HG02623 (cell line): ENCODE data around the gene MISP3.

Source experiments
- ATAC-seq: cut with Tn5 transposase; IDR thresholded peaks from one replicate; pipeline ENCODE4 v1.9.1; 2021; ENCODE audit warnings: moderate library complexity; ENCODE audit not compliant: unreplicated experiment

MISP3 gene

DNA sequence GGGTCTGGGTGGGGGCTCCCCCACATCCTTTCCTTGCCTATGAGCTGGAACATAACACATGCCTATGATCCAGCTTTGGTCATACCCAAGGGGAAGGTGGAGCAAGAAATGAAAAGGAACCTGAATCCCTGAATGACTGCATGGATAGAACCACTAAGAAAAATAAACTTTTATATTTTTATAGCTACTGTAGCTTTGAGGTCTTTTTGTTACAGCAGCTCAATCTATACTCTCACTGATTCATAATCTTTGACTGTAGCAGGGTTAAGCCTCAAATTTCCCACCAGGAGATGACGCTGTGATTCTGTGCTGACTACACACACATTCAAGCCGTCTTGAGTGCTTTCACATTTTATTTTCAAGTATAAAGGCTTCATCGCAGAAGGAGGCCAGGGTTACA, 19.6 kb upstream of the MISP3 start:
- no peak for ATAC-seq

DNA sequence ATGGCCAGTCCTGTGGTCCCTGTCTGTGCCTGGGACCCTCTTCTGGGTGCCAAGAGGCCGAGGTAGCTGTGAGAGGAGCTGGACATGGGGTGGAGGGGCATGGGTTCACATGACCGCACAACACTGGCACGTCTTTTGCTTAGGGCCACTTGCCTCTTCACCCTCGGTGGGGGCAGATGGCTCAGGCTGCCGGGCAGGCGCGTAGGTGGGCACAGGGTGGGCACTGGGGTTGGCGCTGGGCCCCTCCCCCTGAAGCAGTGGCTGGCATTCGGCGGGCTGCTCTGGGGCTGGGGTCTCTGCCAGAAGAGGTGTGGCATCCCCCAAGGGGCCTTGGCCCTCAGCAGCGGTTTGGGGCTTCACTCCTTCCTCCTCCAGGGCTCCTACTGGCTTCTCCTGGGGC, 19.1 kb upstream of the MISP3 start:
- no peak for ATAC-seq

DNA sequence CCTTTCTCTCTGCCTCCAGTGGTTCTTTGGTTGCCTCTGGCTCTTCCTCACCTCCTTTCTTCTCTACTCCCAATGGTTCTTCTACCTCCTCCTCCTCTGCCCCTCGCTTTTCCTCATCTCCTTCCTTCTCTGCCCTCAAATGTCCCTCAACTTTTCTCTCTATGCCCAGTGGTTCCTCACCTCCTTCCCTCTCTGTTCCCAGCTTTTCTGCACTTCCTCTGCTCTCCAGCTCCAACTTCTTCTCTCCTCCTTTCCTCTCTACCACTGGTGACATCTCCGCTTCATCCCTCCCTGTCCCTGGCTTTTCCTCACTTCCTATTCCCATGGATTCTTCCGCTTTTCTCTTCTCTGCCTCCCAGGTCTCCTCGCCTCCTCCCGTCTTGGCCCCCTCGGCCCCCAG, 18.5 kb upstream of the MISP3 start:
- no peak for ATAC-seq

DNA sequence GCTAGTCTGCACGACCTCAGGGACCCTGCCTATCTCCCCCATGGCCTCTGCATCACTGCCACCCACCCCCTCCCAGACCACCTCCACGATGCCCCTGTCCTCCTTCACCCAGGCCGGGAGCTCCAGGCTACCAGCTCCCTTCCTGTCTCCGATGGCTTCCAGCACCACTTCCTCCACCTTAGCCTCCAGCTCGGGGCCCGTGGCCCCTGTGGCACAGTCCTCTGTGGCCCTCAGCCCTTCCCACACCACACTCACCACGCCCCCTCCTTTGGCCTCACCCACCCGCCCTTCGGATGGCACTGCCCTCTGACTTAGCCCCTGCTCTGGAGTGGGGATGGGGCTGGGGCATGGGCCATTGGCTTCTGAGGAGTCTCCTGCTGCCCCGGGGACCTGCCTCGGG, 17.9 kb upstream of the MISP3 start:
- ATAC-seq = no peak

DNA sequence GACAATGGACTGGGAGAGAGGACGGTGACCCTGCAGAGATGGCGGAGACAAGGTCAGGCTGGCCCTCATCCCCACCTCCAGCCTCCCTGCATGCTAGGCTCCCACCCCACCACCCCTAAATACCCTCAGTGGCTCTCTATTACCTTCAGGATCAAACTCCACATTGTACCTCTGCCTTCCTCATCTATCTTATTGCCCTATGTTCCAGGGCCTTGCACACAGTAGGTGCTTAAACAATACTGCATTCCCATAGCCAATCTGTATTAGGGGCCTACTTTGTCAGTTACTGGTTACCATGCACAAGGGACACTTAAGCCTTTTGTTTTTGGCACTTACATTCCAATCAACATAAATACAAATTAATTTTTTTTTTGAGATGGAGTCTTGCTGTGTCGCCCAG, 17.2 kb upstream of the MISP3 start:
- no peak for ATAC-seq

DNA sequence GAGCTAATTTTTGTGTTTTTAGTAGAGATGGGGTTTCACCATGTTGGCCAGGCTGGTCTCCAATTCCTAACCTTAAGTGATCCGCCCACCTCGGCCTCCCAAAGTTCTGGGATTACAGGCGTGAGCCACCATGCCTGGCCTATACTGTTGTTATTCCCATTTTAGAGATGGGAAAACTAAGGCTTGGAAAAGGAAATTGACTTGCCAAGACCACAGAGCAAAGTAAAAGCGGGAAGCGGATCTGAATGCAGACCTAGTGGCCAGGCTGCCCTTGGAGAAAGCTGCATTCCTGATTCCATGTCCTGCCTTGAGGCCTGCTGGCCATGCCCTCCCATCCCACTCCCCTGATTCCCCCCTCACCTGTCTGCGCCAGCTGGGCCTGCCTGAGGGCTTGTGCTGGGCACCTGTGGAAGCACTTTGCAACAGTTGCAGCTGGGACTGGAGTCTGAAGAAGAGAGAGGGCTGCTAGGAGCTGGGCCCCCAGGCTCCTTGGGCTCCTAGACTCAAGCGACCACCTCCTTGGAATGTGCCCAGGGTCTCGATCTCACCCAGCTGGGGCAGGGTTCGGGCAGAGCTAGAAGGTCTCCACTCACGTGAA, 16.4 kb upstream of the MISP3 start:
- no peak for ATAC-seq

DNA sequence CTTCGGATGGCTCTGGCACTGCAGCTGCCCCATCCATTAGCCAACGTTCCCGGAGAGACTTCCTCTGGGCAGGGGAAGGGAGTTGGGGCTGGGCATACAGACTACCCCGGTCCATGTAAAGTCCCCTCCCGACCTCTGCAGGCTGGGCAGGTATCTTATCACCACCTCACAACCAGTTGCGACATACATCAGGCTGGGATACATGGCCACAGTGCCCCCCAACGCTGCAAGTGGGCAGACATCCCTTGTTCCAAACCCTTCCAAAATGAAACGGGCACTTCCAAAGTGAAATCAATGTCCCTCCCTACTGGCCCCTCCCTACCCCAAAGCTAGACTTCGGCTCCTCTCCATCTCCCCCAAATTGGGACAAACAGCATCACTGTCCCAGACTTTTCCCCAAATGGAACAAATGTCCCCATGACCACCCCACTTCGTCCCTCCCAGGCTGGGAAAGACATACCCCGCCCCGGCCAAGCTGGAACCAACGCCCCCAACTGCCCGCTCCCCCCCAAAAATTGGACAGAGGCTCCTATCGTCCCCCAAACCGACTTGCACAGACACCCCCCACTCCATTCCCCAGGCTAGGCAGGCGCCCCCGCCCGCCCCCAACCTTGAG, 15.7 kb upstream of the MISP3 start:
- no peak for ATAC-seq

DNA sequence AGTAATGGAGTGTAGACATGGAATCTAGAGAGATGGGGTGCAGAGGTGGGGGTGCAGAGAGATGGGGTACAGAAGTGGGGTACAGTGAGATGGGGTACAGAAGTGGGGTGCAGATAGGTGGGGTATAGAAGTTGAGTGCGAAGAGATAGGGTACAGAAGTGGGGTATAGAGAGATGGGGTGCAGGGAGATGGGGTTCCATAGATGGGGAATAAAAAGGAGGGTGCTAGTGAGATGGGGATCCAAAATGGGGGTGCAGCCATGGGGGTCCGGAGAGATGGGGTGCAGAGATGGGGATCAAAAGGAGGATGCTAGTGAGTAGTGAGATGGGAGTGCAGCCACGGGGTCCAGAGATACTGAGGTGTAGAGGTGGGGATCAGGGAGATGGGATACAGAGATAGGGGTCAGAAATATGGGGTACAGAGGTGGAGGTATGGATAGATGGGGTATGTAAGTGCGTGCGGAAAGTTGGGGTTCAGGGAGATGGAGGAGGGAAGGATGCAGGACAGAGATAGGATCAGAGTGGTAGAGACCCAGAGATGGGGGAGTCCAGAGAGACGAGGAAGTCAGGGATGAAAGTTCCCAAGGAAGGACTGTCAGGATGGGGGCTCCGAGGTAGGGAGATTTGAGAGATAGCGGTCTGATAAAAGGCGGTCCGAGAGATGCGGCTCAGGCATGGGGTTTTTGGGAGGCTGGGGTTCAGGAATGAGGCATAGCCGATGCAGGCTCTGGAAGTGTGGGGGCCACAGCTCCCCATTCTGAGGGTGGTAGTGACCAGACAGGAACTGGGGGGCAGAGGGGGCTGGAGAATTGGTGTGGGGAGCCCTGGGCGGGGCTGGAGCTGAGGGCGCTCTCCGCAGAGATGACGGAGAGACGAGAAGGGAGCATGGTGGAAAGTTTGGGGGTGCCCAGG, 14.1 kb upstream of the MISP3 start:
- no peak for ATAC-seq

DNA sequence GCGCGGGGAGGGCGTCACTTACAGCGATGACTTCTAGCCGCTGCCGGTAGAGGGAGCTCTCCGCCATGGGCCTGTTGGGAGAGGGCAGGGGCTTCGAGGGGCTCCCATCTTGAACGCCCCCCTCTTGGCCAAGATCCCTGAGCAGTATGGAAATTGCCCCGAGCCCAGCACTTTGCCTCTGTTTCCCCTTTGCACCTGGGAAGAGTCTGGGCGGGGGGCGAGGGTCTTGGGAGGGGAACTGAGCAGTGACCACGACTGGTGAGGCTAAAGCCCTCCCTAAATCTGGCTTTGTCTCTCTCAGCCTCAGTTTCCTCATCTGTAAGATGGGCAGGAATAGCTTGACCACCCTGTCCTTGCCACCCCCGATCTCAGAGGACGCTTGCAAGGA, 13.5 kb upstream of the MISP3 start:
- no peak for ATAC-seq

DNA sequence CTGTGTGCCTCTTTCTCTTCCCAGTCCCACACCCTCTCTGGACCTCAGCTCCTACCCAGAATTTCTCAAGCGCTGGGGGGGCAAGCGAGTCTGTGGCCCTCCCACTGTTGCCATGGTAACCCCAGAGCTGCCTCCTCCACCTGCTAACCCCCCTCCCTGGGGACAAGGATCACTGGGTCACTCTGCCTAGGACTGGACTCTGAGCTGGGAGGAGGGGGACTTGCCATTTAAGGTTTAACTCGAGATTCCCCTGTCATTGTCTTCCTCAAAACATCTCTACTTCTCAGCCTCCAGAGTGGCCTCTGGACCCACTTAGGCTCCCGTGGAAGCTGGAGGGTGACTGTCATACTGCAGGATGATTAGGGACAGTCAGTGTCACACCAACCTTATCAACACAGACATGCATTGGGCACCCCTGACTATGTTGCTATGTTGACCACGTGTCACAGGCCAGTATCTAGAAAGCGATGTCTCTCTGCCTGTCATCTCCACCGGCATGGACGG, 12.9 kb upstream of the MISP3 start:
- no peak for ATAC-seq

DNA sequence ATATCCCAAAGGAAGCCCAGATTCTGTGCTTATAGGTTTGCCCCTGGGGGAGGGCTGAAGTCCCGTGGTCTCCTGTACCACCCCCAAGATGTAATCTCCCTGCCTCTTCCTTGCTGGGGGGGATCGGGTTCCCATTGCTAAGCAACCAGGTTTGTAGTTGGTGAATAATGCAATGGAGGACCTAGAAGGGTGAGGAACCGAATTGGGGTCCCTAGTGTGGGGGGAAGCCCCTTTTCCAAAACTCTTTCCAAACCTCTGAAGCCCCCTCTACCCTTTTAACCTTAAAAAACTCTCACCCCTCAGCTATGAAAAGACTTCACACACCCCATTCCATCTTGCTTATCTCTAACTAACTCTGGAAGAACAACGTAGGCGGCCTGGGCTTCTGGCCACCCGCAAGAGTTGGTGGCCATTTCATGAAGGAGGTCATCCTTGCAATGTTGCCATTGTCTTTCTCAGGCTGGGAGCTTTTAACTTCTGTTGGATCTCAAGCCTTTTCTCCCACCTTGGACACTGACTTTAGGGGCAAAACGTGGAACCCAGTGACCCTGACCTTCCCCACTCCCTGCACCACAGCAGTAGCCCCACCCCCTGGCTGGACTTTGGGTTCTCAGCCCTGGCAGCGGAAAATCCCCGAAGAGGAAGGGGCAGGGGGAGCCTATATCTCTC, 11.4 kb upstream of the MISP3 start:
- ATAC-seq = no peak

DNA sequence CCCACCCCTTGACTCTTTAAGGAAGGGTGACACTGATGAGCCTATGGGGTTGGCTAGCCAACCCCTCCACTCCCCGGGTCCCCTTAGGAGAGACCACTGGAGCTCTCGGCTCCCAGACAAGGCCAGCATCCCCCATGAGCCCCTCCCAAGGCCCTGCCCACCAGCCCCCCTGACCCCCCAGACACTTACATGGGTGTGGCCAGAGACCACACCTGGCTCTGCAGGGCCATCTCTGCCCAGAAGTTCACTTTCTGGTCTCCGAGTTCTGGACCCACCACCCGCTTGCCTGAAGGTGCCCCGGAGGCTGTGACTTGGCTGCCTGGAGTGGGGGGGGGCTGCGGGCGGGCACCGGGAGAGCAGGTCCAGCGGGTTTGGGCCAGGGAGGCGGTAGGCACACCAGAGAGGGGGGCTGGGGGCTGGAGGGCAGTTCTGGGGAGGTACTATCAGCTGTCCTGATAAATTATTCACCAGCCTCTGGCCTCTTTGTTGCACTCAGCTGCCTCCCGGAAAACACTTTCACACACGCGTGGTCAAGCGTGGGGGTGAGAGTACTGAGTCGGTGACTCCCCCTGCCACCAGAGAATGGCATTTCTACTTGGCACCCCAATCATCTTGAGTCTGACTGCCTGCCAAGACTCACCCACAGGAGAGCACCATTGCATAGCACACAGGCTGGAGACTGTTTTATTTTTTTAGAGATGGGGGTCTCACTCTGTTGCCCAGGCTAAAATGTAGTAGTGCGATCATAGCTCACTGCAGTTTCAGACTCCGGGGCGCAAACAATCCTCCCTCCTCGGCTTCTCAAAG, 10.6 kb upstream of the MISP3 start, which contains the start of gene PALM3:
TSS of gene PALM3 (minus strand) at position 326 of the 807 bp plus-strand sequence. CDS start at position 230, 96 bp downstream.
- ATAC-seq = no peak

DNA sequence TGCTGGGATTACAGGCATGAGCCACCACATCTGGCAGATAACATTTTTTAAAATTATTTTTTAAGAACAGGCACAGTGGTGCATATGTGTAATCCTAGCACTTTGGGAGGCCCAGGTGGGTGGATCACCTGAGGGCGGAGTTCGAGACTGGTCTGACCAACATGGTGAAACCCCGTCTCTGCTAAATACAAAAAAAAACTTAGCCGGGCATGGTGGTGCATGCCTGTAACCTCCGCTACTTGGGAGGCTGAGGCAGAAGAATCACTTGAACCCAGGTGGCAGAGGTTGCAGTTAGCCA, 10.1 kb upstream of the MISP3 start:
- no peak for ATAC-seq

DNA sequence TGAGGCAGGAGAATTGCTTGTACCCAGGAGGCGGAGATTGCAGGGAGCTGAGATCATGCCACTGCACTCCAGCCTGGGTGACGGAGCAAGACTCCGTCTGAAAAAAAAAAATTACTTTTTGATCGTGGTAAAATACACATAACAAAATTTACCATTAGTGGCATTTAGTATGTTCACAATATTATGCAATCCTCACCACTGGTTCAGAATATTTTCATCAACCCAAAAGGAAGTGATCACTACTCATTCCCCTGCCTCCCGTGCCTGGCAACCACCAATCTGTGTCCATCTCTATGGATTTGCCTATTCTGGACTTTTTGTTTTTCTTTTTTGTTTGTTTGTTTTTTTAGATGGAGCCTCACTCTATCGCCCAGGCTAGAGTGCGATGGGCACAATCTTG, 9.5 kb upstream of the MISP3 start:
- ATAC-seq = no peak

DNA sequence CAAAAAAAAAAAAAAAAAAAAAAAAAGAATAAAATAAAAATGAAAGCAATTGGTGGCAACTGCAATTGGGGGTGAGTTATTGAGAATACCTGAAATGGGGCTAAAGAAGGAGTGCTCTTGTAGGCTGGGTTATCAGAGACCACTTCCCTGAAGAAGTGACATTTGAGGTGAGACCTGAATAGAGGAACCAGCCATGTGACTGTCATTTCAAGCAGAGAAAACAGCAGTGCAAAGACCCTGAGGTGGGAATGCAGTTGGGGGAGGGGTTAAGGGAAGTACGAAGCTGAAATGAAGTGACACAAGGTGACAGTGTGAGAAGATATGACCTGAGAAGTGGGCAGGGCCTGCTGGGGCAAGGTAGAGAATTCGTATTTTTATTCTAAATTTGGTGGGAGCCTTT, 6.5 kb upstream of the MISP3 start:
- ATAC-seq = no peak

DNA sequence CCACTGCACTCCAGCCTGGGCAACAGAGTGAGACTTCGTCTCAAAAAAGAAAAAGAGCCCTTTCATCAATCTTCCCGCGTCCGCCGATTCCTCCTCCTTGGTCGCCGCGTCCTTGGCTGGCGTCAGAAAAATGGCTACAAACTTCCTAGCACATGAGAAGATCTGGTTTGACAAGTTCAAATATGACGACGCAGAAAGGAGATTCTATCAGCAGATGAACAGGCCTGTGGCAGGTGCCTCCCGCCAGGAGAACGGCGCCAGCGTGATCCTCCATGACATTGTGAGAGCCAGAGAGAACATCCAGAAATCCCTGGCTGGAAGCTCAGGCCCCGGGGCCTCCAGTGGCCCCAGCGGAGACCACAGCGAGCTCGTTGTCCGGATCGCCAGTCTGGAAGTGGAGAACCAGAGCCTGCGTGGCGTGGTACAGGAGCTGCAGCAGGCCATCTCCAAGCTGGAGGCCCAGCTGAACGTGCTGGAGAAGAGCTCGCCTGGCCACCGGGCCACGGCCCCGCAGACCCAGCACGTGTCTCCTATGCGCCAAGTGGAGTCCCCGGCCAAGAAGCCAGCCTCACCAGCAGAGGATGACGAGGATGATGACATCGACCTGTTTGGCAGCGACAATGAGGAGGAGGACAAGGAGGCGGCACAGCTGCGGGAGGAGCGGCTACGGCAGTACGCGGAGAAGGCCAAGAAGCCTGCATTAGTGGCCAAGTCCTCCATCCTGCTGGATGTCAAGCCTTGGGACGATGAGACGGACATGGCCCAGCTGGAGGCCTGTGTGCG, 2.1 kb upstream of the MISP3 start:
- ATAC-seq = no peak

DNA sequence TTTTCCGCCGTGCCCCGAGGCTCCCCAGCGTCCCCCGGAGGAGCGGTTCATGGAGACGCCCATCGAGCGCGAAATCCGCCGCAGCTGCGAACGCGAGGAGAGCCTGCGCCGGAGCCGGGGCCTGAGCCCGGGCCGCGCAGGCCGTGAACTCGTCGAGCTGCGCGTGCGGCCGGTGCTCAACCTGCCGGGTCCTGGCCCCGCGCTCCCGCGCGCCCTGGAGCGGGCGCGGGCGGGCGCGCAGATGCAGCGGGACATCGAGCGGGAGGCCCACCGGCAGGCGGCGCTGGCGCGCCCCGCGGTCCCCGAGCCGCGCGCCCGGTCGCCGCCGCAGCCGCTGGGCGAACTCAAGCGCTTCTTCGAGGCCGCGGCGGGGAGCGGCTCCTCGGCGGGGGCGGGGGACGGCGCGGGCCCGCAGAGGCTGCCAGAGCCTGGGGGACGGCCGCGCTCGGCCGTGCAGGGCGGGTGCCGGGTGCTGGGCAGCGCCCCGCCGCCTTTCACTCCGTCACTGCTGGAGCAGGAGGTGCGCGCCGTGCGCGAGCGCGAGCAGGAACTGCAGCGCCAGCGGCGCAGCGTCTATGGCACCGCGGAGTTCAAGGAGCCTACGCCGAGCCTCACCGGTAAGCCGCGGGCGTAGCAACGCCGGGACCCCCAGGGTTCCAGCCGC, 807 bp downstream of the MISP3 start:
- peak; percentile 51 for ATAC-seq

DNA sequence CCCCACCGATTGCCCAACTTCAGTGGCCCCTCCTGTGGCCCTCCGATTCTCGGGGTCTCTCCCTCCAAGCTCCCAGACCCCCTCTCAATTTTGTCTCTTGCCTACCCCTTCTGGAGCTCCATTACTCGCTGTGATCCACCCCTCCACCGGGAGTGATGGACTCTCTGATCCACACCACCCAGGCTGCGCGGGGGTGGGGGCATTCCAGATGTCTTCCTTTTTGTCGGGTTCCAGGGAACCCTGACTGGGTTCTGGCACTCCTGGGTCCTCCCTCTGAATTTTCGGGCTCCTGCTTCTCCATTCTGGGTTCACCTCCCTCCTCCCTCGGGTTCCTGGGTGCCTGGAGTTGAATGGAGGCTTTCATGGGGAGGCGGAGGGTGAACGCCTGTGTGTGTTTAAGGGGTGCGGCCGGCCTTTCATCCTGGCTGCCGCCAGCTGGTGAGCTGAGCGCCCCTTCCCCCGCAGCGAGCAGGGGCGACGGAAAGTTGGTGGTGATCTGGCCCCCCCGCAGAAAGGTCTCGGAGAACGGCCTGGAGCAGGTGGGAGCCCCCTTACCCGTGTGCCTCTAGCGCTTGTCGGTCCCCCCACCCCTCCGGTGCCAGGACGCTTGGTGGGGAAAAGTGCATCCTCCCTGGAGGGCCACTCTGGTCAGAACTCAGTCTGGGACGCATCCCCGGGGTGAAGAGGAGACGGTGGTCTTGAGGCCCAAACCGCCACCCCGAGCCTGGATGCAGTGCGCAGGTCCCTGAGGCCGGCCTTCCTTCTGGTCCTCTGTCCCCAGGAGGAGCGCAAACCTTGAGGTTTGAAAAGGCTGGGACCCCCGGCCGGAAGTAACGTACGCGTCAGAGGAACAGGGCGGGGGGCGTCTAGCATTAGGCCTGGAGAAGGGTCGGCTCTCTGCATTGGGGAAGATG, 1.6 kb downstream of the MISP3 start:
- ATAC-seq = no peak
